ENCODE measurements around the gene C2orf80.
A peak's percentile ranks its signal among the peaks of the same experiment; 100 is the strongest.

C2orf80 gene

GRCh38 chr2:208148803-208149202, 41.0 kb downstream of the C2orf80 start:
- DNase-seq (ENCODE audit: low read depth, low spot score): no peak
- in situ Hi-C loops (cut with HindIII; ENCODE audit: low sequenced_read_pairs): no loop called here
- TF ChIP-seq CTCF (IDR thresholded peaks at IDR 0.05; ENCODE audit: low read depth, low read length): no peak
- H3K4me3 ChIP-seq (ENCODE audit: low read depth, low read length): no peak overlapping the region

GRCh38 chr2:208147759-208148158, 42.1 kb downstream of the C2orf80 start:
- TF ChIP-seq CTCF (IDR thresholded peaks at IDR 0.05; ENCODE audit: low read depth, low read length): no peak
- DNase-seq (ENCODE audit: low read depth, low spot score): no peak
- H3K4me3 ChIP-seq (ENCODE audit: low read depth, low read length): no peak overlapping the region
- in situ Hi-C loops (cut with HindIII; ENCODE audit: low sequenced_read_pairs): no loop called here

GRCh38 chr2:208147008-208147407, 42.8 kb downstream of the C2orf80 start:
- in situ Hi-C loops (cut with HindIII; ENCODE audit: low sequenced_read_pairs): no loop called here
- DNase-seq (ENCODE audit: low read depth, low spot score): no peak
- no peak for TF ChIP-seq CTCF (IDR thresholded peaks at IDR 0.05; ENCODE audit: low read depth, low read length)
- no peak overlapping the region for H3K4me3 ChIP-seq (ENCODE audit: low read depth, low read length)

- no peak for TF ChIP-seq CTCF (IDR thresholded peaks at IDR 0.05; ENCODE audit: low read depth, low read length)
- H3K4me3 ChIP-seq (ENCODE audit: low read depth, low read length): no peak within 1 kb of the TSS
- no peak for DNase-seq (ENCODE audit: low read depth, low spot score)
- in situ Hi-C loops (cut with HindIII; ENCODE audit: low sequenced_read_pairs): no loop called here
These were observed 43.8 kb downstream of the C2orf80 start, which contains the start of gene CRYGB for GRCh38 chr2:208146006-208146405. Gene CRYGB (minus strand): TSS chr2:208146158. CDS start chr2:208146120, 38 bp downstream.

- no peak for TF ChIP-seq CTCF (IDR thresholded peaks at IDR 0.05; ENCODE audit: low read depth, low read length)
- H3K4me3 ChIP-seq (ENCODE audit: low read depth, low read length): no peak overlapping the region
- in situ Hi-C loops (cut with HindIII; ENCODE audit: low sequenced_read_pairs): no loop called here
- DNase-seq (ENCODE audit: low read depth, low spot score): no peak
These were observed 46.7 kb downstream of the C2orf80 start for GRCh38 chr2:208142925-208143799.

GRCh38 chr2:208142240-208142924, 47.4 kb downstream of the C2orf80 start:
- peak; percentile 14 for DNase-seq (ENCODE audit: low read depth, low spot score)
- no peak overlapping the region for H3K4me3 ChIP-seq (ENCODE audit: low read depth, low read length)
- no peak for TF ChIP-seq CTCF (IDR thresholded peaks at IDR 0.05; ENCODE audit: low read depth, low read length)
- in situ Hi-C loops (cut with HindIII; ENCODE audit: low sequenced_read_pairs): no loop called here
